Superior temporal gyrus (tissue), 1 donor: ENCODE measurements around the gene GMIP.
"Not testable (repeated sequence)": the region's sequence is repeated elsewhere in the genome, so short reads cannot be mapped to it uniquely, and the experiment has no call there.

Experiments
- DNase-seq: peaks from one replicate; pipeline ENCODE4 v3.0.0-alpha.2; 2016; ENCODE audit errors: extremely low spot score

Gene GMIP

DNA sequence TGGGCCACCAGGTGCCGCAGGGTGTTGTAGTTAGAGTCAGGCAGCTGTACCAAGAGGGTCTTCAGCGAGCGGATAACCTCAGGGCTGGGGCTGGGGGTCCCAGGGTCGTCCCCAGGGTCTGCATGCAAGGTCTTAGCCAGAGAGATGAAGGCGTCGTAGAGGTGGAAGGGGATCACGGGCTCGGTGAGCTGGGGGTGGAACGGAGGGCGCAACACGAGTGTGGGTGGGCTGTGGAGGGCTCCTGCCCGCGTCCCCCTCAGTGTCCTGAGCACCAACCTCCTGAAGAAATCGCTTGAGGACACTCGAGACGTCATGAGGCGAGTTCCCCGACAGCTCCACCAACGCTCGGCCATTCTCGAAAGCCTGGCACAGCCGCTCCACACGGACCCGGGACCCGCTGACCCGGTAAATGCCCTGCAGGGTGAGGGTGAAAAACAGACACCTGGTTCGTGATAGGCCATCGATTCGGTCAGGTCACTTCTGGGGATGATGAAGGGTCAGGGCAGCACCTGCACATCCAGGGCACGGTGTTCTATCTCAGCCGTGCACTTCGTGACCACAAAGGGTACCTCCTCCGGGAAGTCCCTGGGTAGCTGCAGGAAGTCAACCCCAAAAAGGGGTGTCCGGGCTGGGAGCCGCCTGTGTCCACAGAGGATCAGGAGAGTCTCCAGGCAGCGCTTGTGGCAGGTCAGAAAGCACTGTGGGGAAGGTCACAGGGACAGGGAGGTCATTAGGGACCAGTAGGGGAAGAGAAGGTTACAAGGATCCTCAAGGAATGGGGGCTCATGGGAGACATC, 8.7 kb downstream of the GMIP start:
- DNase-seq = no peak

GRCh38 chr19:19633711-19634515, 9.5 kb downstream of the GMIP start:
- DNase-seq = no peak

GRCh38 chr19:19632661-19633060, 10.8 kb downstream of the GMIP start:
- no peak for DNase-seq

- no peak for DNase-seq
These were observed 12.1 kb downstream of the GMIP start for GRCh38 chr19:19631346-19631745.

DNA sequence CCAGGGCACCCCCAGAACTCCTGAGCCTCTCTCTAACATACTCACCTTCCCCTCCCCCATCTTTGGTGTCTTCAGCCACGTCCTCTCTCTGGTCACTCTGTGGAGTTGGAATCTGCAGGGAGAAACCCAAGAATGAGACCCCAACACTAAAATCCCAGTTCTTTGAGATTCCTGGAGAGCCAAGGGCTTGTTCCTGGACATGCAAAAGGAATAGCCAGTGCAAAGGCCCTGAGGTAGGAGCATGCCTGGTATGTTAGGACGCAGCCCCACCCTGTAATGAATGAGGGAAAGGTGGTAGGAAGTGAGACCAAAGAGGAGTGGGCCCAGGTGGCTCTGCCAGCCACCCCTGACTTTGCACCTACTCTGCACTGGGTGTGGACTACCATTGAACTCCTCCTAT, 13.0 kb downstream of the GMIP start:
- DNase-seq = no peak

DNA sequence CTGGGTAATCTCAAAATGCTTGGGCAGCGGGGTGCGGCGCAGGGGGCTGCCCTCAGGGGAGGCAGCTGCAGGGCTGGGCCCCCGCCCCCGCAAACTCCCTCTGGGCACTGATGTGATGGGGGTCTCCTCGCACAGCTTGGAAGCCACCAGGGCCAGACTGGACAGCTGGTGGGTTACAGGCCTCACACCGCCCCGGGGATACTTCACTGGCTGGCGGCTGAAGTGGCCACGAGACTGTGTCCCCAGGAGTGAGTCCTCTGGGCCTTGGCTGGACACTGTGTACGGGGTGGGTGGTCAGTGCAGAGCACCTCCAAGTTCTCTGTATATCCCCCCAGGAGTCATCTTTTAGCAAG, 13.4 kb downstream of the GMIP start:
- DNase-seq = no peak

DNA sequence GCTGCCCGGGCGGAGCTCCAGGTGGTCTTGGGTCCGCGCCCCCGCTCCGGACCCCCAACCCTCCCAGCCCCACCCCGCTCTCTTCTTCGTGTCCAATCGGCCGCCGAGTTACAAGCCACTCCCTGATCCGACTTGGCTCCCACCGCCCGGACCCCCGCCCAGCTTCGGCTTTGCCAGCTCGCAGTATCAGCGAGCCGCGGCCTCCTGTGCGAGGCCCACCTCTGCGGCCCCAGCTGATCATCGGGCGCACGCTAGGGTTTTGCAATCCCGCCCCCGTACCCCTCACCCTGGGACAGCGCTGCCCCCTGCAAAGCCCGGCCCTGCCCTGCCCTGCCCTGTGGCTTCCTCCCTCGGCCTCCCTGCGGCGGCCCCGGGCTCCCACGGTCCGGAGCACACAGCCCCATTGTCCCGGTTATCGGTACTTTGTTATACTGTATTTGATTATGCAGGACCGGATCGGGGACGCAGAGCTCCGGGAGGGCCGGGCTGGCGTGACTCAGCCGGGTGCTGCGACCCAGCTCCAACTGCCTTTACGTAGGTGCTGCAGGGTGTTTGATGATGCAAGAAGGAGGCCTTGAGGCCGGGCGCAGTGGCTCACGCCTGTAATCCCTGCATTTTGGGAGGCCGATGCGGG, 14.8 kb downstream of the GMIP start:
- DNase-seq = no peak

DNA sequence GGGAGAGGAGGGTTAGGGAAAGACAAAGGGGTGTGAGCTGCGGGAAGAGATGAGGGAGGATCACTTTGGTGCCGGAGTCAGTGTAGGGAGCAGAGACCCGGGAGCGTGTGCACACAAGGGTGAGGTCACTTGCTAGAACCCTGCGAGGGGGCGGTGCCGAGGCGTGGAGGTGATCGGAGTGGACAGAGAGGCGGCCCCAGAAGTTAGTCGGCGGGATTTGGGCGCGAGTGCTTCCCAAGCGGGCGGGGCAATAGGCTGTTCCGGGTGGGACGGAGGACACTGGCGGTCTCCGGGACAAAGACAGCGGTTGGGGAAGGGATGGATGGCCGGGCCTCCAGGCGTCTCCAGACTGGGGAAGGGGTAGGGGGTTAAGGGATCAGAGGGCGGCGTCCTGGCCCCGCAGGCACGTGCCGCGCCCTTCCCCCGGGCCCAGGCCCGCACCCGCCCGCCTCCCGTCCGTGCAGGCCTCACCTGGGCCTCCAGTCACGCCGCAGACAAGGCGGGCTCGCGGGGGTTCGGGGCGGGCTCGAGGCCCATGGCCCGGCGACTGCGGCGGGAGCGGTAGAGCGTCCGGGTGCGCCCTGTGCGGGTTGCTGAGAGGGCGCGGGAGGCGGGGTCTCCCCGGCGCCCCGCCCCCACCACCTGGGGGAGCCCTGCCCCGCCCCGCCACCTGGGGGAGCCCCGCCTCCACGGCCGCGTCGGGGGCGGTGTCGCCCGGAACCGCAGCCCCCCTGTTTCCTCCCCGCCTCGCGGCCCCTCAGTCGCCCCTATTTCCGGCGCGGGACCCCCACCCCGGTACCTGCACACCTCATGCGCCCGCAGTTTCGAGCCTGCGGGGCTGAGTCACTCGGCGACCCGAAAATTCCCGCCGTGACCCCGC, 15.6 kb downstream of the GMIP start, which contains the start of gene LPAR2:
TSS of gene LPAR2 (minus strand) at position 600 of the 880 bp plus-strand sequence. CDS start 945 bp downstream, outside the sequence.
- no peak for DNase-seq

- no peak for DNase-seq
These were observed 16.7 kb downstream of the GMIP start for GRCh38 chr19:19626516-19627472.

GRCh38 chr19:19624032-19624570, 19.4 kb downstream of the GMIP start:
- DNase-seq = no peak

- DNase-seq = no peak
These were observed 20.1 kb downstream of the GMIP start for GRCh38 chr19:19623383-19623782.

- no peak for DNase-seq
These were observed 23.6 kb downstream of the GMIP start for GRCh38 chr19:19619849-19620210.

- DNase-seq = no peak
These were observed 24.1 kb downstream of the GMIP start for GRCh38 chr19:19619181-19619848.

- DNase-seq = peak; percentile 88
These were observed 25.0 kb downstream of the GMIP start, which contains the start of gene PBX4 for GRCh38 chr19:19618219-19619051. PBX4 (minus strand) TSS chr19:19618687; CDS start chr19:19618629, 58 bp downstream.

DNA sequence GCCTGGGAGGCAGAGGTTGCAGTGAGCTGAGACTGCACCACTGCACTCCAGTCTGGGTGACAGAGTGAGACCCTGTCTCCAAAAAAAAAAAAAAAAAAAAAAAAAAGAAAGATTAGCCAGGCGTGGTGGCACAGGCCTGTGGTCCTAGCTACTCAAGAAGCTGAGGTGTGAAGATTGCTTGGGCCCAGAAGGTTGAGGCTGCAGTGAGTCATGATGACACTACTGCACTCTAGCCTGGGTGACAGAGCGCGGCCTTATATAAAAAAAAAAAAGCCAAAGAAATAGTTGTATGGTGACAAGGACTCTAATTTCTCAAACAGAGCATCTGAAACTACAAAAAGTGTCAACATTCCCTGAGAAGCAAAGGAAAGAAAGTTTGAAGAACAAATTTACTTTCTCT, 28.4 kb downstream of the GMIP start:
- no peak for DNase-seq

DNA sequence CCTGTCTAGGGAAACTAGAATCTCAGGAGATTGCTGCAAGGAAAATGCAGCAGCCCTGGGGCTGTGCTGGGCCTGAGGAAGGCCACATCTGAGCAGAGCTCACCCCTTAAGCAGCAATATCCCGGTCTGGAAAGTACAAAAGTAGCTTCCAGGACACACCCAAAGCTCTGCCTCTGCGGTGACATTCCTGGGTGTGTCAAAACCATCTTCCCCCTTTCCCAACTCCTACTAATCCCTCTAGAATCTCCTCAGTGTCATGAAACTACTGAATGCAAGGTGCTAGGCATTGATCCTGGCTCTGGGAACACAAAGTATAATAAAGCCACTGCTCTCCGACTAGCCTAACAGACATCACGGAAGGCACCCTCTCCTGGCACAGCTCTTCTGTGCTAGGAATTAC, 30.0 kb downstream of the GMIP start:
- DNase-seq = no peak

- DNase-seq = no peak
These were observed 32.9 kb downstream of the GMIP start for GRCh38 chr19:19610376-19611202.

DNA sequence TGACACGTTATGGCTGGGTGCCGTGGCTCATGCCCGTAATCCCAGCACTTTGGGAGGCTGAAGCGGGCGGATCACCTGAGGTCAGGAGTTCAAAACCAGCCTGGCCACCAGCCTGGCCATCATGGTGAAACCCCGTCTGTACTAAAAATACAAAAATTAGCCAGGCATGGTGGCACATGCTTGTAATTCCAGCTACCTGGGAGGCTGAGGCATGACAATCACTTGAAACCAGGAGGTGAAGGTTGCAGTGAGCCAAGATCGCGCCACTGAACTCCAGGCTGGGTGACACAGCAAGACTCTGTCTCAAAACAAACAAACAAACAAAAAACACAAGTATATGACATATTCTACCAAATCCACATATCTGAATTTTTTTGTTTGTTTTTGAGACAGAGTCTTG, 36.8 kb downstream of the GMIP start:
- not testable (repeated sequence) for DNase-seq
